ENCODE results near the gene ACAT1.

- TF ChIP-seq CTCF (IDR thresholded peaks at IDR 0.05; ENCODE audit: insufficient read depth, low read depth, low read length) (no peak), EZH2 (IDR thresholded peaks at IDR 0.05; ENCODE audit: insufficient read depth, low read length) (no peak)
Observed at GRCh38 chr11:108121274-108122155, at the start of gene ACAT1.
